Right renal cortex interstitium (tissue), 3 donors: ENCODE data around the gene GCHFR. TPM values are rescaled to one million over a fixed set of nuclear protein-coding genes. Genes with fewer than 3 reads are reported as not detected.

Experiments
- DNase-seq, 3 donors: peaks; one replicate each; pipeline ENCODE4 v3.0.0-alpha.2; 2013; ENCODE audit warnings: low read depth in 3 of 3, low spot score in 2 of 3
- polyA plus RNA-seq, 3 donors: library from polyadenylated mRNA; unstranded; fragments of 120-200 nt; gene quantifications; one replicate each; pipeline ENCODE4 v1.2.1, GENCODE V29; 2013; ENCODE audit not compliant: insufficient read length in 3 of 3

The GCHFR gene
- polyA plus RNA-seq, 3 donors, result 31.9 to 44.8 (median 36.3) TPM

GRCh38 chr15:40754574-40754882, 9.3 kb upstream of the GCHFR start:
- no peak for DNase-seq

GRCh38 chr15:40754883-40755811, 8.7 kb upstream of the GCHFR start, which contains the start of gene RMDN3:
RMDN3 (minus strand) TSS chr15:40755254; CDS start chr15:40754783, 471 bp downstream.
- peak; percentile 87 to 95 (median 94) for DNase-seq

GRCh38 chr15:40755812-40756208, 8.1 kb upstream of the GCHFR start:
- no peak for DNase-seq

- no peak for DNase-seq
Measured at GRCh38 chr15:40756938-40757337, 6.9 kb upstream of the GCHFR start.

GRCh38 chr15:40759961-40760360, 3.9 kb upstream of the GCHFR start:
- DNase-seq, result no peak

- no peak for DNase-seq
Measured at GRCh38 chr15:40762919-40763800, 708 bp upstream of the GCHFR start.

GRCh38 chr15:40764629-40765103, 798 bp downstream of the GCHFR start:
- no peak for DNase-seq

GRCh38 chr15:40766194-40766815, 2.4 kb downstream of the GCHFR start:
- no peak for DNase-seq

GRCh38 chr15:40766906-40767837, 3.3 kb downstream of the GCHFR start:
- DNase-seq, result no peak

- no peak for DNase-seq
Measured at GRCh38 chr15:40767838-40768500, 4.1 kb downstream of the GCHFR start.

GRCh38 chr15:40768521-40769273, 4.8 kb downstream of the GCHFR start:
- DNase-seq, result no peak

GRCh38 chr15:40769274-40770146, 5.6 kb downstream of the GCHFR start, which contains the start of gene C15orf62:
C15orf62 (plus strand) TSS chr15:40769980; CDS start chr15:40770496, 516 bp downstream.
- DNase-seq, result no peak

GRCh38 chr15:40770147-40770721, 6.4 kb downstream of the GCHFR start:
- no peak for DNase-seq

GRCh38 chr15:40771242-40771641, 7.4 kb downstream of the GCHFR start:
- no peak for DNase-seq

- no peak for DNase-seq
Measured at GRCh38 chr15:40772014-40772413, 8.1 kb downstream of the GCHFR start.

GRCh38 chr15:40773496-40773895, 9.6 kb downstream of the GCHFR start:
- no peak for DNase-seq

GRCh38 chr15:40773902-40774301, 10.0 kb downstream of the GCHFR start:
- no peak for DNase-seq
